ENCODE results near the gene MARVELD1.
"Not testable (repeated sequence)": the region's sequence is repeated elsewhere in the genome, so short reads cannot be mapped to it uniquely, and the experiment has no call there.

DNA sequence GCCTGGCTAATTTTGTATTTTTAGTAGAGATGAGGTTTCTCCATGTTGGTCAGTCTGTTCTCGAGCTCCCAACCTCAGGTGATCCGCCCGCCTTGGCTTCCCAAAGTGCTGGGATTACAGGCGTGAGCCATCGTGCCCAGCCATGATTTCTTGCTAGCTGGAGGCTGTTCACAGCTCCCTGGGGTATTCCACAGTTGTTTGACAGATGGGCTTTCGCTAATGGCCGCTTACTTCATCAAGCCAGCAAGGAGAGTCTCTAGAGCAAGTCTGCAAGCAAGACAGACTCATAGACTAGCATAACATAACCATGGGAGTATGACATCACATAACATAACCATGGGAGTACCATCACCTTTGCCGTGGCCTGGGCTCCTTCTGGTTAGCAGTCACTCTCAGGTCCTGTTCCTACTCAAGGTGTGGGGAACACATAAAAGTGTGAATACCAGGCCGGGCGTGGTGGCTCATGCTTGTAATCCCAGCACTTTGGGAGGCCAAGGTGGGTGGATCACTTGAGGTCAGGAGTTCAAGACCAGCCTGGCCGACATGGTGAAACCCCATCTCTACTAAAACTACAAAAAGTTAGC is 15.4 kb upstream of the MARVELD1 start:
- TF ChIP-seq CTCF (IDR thresholded peaks at IDR 0.05; ENCODE audit: low read length); EZH2 (optimal IDR thresholded peaks at IDR 0.05; ENCODE audit: low read depth, low read length): not testable (repeated sequence)
